Astrocyte of the cerebellum (primary cell): ENCODE measurements around the gene LUC7L.
"Not testable (repeated sequence)": the region's sequence is repeated elsewhere in the genome, so short reads cannot be mapped to it uniquely, and the experiment has no call there.

ENCODE experiments used
- DNase-seq: peaks from one replicate; pipeline ENCODE4 v3.0.0-alpha.2; 2011; ENCODE audit warnings: low read depth
- H3K4me3 ChIP-seq: 2 replicates; pipeline ENCODE4 v1.5.1; 2011; ENCODE audit warnings: mild to moderate bottlenecking, low read depth, low read length, moderate library complexity
- CTCF ChIP-seq: IDR thresholded peaks from 2 replicates; pipeline ENCODE4 v1.5.1; 2012; ENCODE audit warnings: low read length, low read depth, moderate library complexity, mild to moderate bottlenecking; ENCODE audit errors: missing control alignments
- in situ Hi-C: cut with HindIII; loops from 2 replicates; pipeline ENCODE4 v1.10.0; 2017; ENCODE audit warnings: low sequenced_read_pairs

Gene LUC7L

GRCh38 chr16:180681-181564 is 48.3 kb downstream of the LUC7L start:
- H3K4me3 ChIP-seq = peak overlapping the region; percentile 32
- DNase-seq = peak; percentile 12
- no peak for TF ChIP-seq CTCF
- in situ Hi-C loops = no loop called here

DNA sequence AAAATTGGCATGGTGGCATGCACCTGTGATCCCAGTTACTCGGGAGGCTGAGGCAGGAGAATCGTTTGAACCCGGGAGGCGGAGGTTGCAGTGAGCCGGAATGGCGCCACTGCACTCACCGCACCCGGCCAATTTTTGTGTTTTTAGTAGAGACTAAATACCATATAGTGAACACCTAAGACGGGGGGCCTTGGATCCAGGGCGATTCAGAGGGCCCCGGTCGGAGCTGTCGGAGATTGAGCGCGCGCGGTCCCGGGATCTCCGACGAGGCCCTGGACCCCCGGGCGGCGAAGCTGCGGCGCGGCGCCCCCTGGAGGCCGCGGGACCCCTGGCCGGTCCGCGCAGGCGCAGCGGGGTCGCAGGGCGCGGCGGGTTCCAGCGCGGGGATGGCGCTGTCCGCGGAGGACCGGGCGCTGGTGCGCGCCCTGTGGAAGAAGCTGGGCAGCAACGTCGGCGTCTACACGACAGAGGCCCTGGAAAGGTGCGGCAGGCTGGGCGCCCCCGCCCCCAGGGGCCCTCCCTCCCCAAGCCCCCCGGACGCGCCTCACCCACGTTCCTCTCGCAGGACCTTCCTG is 49.1 kb downstream of the LUC7L start, which contains the start of gene HBQ1:
HBQ1 (plus strand) TSS at position 359 of the 575 bp plus-strand sequence; CDS start at position 387, 28 bp downstream.
- no peak for DNase-seq
- peak; percentile 26 for TF ChIP-seq CTCF
- H3K4me3 ChIP-seq = peak within 1 kb of the TSS; percentile 32
- in situ Hi-C loops = no loop called here

DNA sequence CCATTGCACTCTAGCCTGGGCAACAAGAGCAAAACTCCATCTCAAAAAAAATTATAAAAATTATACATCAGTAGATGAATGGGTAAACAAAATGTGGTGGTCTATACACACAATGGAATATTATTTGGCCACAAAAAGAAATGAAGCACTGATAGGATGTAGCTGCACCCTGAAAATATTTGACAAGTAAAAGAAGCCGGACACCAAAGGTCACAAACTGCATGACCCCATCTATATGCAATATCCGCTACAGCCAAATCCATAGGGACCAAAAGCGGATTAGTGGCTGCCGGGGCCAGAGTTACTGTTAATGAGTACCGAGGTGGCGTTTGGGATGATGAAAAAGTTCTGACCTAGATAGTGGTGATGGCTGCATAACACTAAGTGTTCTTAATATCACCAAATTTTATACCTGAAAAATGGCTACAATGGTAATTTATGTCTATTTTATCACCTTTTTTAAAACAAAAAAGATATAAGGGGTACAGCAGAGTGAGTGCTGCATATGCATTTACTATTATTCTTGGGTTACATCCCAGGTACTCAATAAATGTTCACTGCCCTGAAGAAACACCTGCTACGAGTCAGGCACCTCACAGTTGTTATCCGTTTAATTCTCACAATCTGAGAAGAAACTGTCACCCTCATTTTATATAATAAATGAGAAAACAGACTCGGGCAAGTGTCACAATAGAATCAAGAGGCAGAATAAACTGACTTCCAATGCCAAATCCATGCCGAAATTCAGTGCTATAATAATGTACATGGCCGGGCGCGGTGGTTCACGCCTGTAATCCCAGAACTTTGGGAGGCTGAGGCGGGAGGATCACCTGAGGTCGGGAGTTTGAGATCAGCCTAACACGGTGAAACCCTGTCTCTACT is 49.8 kb downstream of the LUC7L start:
- no peak for TF ChIP-seq CTCF
- no peak overlapping the region for H3K4me3 ChIP-seq
- DNase-seq = no peak
- in situ Hi-C loops = no loop called here

GRCh38 chr16:178668-179015 is 50.6 kb downstream of the LUC7L start:
- no peak overlapping the region for H3K4me3 ChIP-seq
- TF ChIP-seq CTCF = no peak
- DNase-seq = no peak
- in situ Hi-C loops = no loop called here

GRCh38 chr16:177981-178667 is 51.1 kb downstream of the LUC7L start:
- no peak for DNase-seq
- in situ Hi-C loops = no loop called here
- H3K4me3 ChIP-seq = no peak overlapping the region
- TF ChIP-seq CTCF = no peak

DNA sequence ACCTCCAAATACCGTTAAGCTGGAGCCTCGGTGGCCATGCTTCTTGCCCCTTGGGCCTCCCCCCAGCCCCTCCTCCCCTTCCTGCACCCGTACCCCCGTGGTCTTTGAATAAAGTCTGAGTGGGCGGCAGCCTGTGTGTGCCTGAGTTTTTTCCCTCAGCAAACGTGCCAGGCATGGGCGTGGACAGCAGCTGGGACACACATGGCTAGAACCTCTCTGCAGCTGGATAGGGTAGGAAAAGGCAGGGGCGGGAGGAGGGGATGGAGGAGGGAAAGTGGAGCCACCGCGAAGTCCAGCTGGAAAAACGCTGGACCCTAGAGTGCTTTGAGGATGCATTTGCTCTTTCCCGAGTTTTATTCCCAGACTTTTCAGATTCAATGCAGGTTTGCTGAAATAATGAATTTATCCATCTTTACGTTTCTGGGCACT is 51.8 kb downstream of the LUC7L start:
- no peak for DNase-seq
- in situ Hi-C loops = no loop called here
- H3K4me3 ChIP-seq = no peak overlapping the region
- TF ChIP-seq CTCF = no peak

GRCh38 chr16:176477-177382 is 52.5 kb downstream of the LUC7L start, which contains the start of gene HBA1:
TSS of gene HBA1 (plus strand) at chr16:176680. CDS start at chr16:176717, 37 bp downstream.
- in situ Hi-C loops, H3K4me3 ChIP-seq, DNase-seq: not testable (repeated sequence)

DNA sequence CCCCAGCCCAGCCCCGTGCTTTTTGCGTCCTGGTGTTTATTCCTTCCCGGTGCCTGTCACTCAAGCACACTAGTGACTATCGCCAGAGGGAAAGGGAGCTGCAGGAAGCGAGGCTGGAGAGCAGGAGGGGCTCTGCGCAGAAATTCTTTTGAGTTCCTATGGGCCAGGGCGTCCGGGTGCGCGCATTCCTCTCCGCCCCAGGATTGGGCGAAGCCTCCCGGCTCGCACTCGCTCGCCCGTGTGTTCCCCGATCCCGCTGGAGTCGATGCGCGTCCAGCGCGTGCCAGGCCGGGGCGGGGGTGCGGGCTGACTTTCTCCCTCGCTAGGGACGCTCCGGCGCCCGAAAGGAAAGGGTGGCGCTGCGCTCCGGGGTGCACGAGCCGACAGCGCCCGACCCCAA is 53.2 kb downstream of the LUC7L start:
- H3K4me3 ChIP-seq, in situ Hi-C loops, DNase-seq: not testable (repeated sequence)
